ENCODE data around the gene RNLS.
"Not testable (repeated sequence)": the region's sequence is repeated elsewhere in the genome, so short reads cannot be mapped to it uniquely, and the experiment has no call there.

RNLS gene

GRCh38 chr10:88312855-88313254 lies 270.3 kb downstream of the RNLS start (continued):
- TF ChIP-seq CSRNP3 (CRISPR knock-in tag; IDR thresholded peaks at IDR 0.05): no peak
- TF ChIP-seq ESRRG (CRISPR knock-in tag; IDR thresholded peaks at IDR 0.05): no peak
- no peak for TF ChIP-seq PATZ1 (CRISPR knock-in tag; IDR thresholded peaks at IDR 0.05; ENCODE audit: borderline replicate concordance)
- no peak for TF ChIP-seq PPARA (CRISPR knock-in tag; IDR thresholded peaks at IDR 0.05; ENCODE audit: borderline replicate concordance)
- TF ChIP-seq TCF4 (CRISPR knock-in tag; IDR thresholded peaks at IDR 0.05; ENCODE audit: borderline replicate concordance): no peak
- TF ChIP-seq ZC3H10 (CRISPR knock-in tag; IDR thresholded peaks at IDR 0.05): no peak
- no peak for TF ChIP-seq CSDC2 (CRISPR knock-in tag; IDR thresholded peaks at IDR 0.05)
- no peak for TF ChIP-seq SNAI2 (CRISPR knock-in tag; IDR thresholded peaks at IDR 0.05)
- no peak for TF ChIP-seq CREB5 (CRISPR knock-in tag; IDR thresholded peaks at IDR 0.05; ENCODE audit: low read depth)
- TF ChIP-seq ISL1 (CRISPR knock-in tag; IDR thresholded peaks at IDR 0.05): no peak

GRCh38 chr10:88311264-88311663 lies 271.9 kb downstream of the RNLS start:
- no peak for ATAC-seq
- TF ChIP-seq ZNF565 (CRISPR knock-in tag; conservative IDR thresholded peaks at IDR 0.05; ENCODE audit: low read depth) (no peak), GLIS3 (CRISPR knock-in tag; IDR thresholded peaks at IDR 0.05) (no peak), ZFP30 (CRISPR knock-in tag; IDR thresholded peaks at IDR 0.05) (no peak), CSRNP3 (CRISPR knock-in tag; IDR thresholded peaks at IDR 0.05) (no peak), ZC3H10 (CRISPR knock-in tag; IDR thresholded peaks at IDR 0.05) (no peak), ZNF8 (CRISPR knock-in tag; IDR thresholded peaks at IDR 0.05) (no peak), ISL1 (CRISPR knock-in tag; IDR thresholded peaks at IDR 0.05) (no peak), ESRRG (CRISPR knock-in tag; IDR thresholded peaks at IDR 0.05) (no peak), RARB (CRISPR knock-in tag; IDR thresholded peaks at IDR 0.05) (no peak), TCF4 (CRISPR knock-in tag; IDR thresholded peaks at IDR 0.05; ENCODE audit: borderline replicate concordance) (no peak)

- ATAC-seq: no peak
- no peak for TF ChIP-seq ZNF70 (CRISPR knock-in tag; IDR thresholded peaks at IDR 0.05)
- no peak for TF ChIP-seq PPARA (CRISPR knock-in tag; IDR thresholded peaks at IDR 0.05; ENCODE audit: borderline replicate concordance)
- no peak for TF ChIP-seq TOX (CRISPR knock-in tag; IDR thresholded peaks at IDR 0.05; ENCODE audit: borderline replicate concordance)
Measured at GRCh38 chr10:88309365-88309764, 273.8 kb downstream of the RNLS start.

GRCh38 chr10:88308361-88308760 lies 274.8 kb downstream of the RNLS start:
- ATAC-seq: not testable (repeated sequence)

- ATAC-seq: no peak
- TF ChIP-seq ZFP3 (CRISPR knock-in tag; IDR thresholded peaks at IDR 0.05) (no peak), TSHZ2 (CRISPR knock-in tag; IDR thresholded peaks at IDR 0.05) (no peak), RARB (CRISPR knock-in tag; IDR thresholded peaks at IDR 0.05) (no peak), ZFP30 (CRISPR knock-in tag; IDR thresholded peaks at IDR 0.05) (no peak), ARNTL (CRISPR knock-in tag; IDR thresholded peaks at IDR 0.05; ENCODE audit: borderline replicate concordance, low read depth) (no peak)
Measured at GRCh38 chr10:88299787-88300186, 283.3 kb downstream of the RNLS start.

Measured in SK-N-SH treated with all-trans-retinoic acid at 6 μM for 48 hours (cell line).